Fibroblast of skin of right quadriceps (primary cell): ENCODE measurements around the gene PIP5K1B.

Source experiments
- DNase-seq: peaks from one replicate; pipeline ENCODE4 v3.0.0-alpha.2; 2013

Gene PIP5K1B

GRCh38 chr9:69001921-69002320, 296.9 kb downstream of the PIP5K1B start:
- DNase-seq = no peak

GRCh38 chr9:69003051-69003450, 298.0 kb downstream of the PIP5K1B start:
- DNase-seq = no peak

GRCh38 chr9:69004836-69005235, 299.8 kb downstream of the PIP5K1B start:
- DNase-seq = peak; percentile 11

GRCh38 chr9:69009708-69010107, 304.7 kb downstream of the PIP5K1B start:
- DNase-seq = no peak

GRCh38 chr9:69012696-69013381, 307.8 kb downstream of the PIP5K1B start:
- no peak for DNase-seq

GRCh38 chr9:69013382-69013727, 308.3 kb downstream of the PIP5K1B start:
- DNase-seq = no peak

GRCh38 chr9:69014013-69014412, 309.0 kb downstream of the PIP5K1B start, which contains the start of gene PRKACG:
Gene PRKACG, minus strand, starts transcription at chr9:69014113. Its CDS starts 21 bp downstream, at chr9:69014092.
- no peak for DNase-seq

- no peak for DNase-seq
These were observed 311.4 kb downstream of the PIP5K1B start for GRCh38 chr9:69016191-69017096.

GRCh38 chr9:69018737-69019136, 313.7 kb downstream of the PIP5K1B start:
- no peak for DNase-seq

- no peak for DNase-seq
These were observed 314.8 kb downstream of the PIP5K1B start for GRCh38 chr9:69019808-69020207.

- DNase-seq = no peak
These were observed 315.5 kb downstream of the PIP5K1B start for GRCh38 chr9:69020301-69021145.

GRCh38 chr9:69023650-69024049, 318.6 kb downstream of the PIP5K1B start:
- DNase-seq = no peak

GRCh38 chr9:69027355-69028097, 322.5 kb downstream of the PIP5K1B start:
- peak; percentile 27 for DNase-seq

GRCh38 chr9:69028754-69029153, 323.7 kb downstream of the PIP5K1B start:
- DNase-seq = no peak

GRCh38 chr9:69029535-69029934, 324.5 kb downstream of the PIP5K1B start:
- DNase-seq = no peak

- peak; percentile 18 for DNase-seq
These were observed 326.0 kb downstream of the PIP5K1B start for GRCh38 chr9:69030851-69031645.

- no peak for DNase-seq
These were observed 329.0 kb downstream of the PIP5K1B start for GRCh38 chr9:69034071-69034470.

- DNase-seq = peak; percentile 78
These were observed 330.6 kb downstream of the PIP5K1B start, which contains the start of gene FXN for GRCh38 chr9:69035438-69036308. Gene FXN, plus strand, starts transcription at chr9:69035752. Its CDS starts 31 bp downstream, at chr9:69035783.

GRCh38 chr9:69036309-69036708, 331.3 kb downstream of the PIP5K1B start:
- DNase-seq = no peak

GRCh38 chr9:69036799-69037198, 331.8 kb downstream of the PIP5K1B start:
- DNase-seq = no peak
